ENCODE measurements around the gene KANSL1. TPM values are rescaled to one million over a fixed set of nuclear protein-coding genes. Genes with fewer than 3 reads are reported as not detected.
A peak's percentile ranks its signal among the peaks of the same experiment; 100 is the strongest.

KANSL1 gene
- total and polyA plus RNA-seq, 2 experiments from 2014 or later: 49.0 to 206 TPM

- H3K4me1 Mint-ChIP-seq: peaks cover 70% of the 10 kb centered on the region
- Histone ChIP-seq H3K27ac (ENCODE audit: low read depth) (0 out of 2 replicates have a peak overlapping the region, but pooled peaks have one; percentile 3), H4K20me1 (replicated peaks; ENCODE audit: insufficient read depth) (peaks cover 60% of the 10 kb centered on the region)
Measured at GRCh38 chr17:46117117-46117516, 76.1 kb downstream of the KANSL1 start.

GRCh38 chr17:46115699-46116098 lies 77.5 kb downstream of the KANSL1 start:
- Mint-ChIP-seq H3K27me3 (ENCODE audit: insufficient read depth, low read depth, poor library complexity) (peaks cover 2% of the 10 kb centered on the region), H3K27ac (no peak overlapping the region), H3K4me1 (peaks cover 65% of the 10 kb centered on the region), H3K36me3 (ENCODE audit: low read depth) (no peaks in the 10 kb centered on the region), H3K9me3 (no peaks in the 10 kb centered on the region), H3K4me3 (no peak overlapping the region)
- ATAC-seq (no peak), DNase-seq (ENCODE audit: low spot score) (no peak)
- H3K27me3 ChIP-seq (ENCODE audit: insufficient read depth): no peaks in the 10 kb centered on the region
- peaks cover 76% of the 10 kb centered on the region for H3K4me1 ChIP-seq (ENCODE audit: insufficient read depth)
- H3K4me2 ChIP-seq: no peak overlapping the region
- no peak overlapping the region for H3K27ac ChIP-seq (ENCODE audit: low read depth)
- H3K4me3 ChIP-seq: no peak overlapping the region
- H3K9me2 ChIP-seq (ENCODE audit: insufficient read depth): no peaks in the 10 kb centered on the region
- peaks cover 100% of the 10 kb centered on the region for H3K79me2 ChIP-seq (replicated peaks; ENCODE audit: insufficient read depth)
- H4K20me1 ChIP-seq (replicated peaks; ENCODE audit: insufficient read depth): peaks cover 51% of the 10 kb centered on the region
- H3K36me3 ChIP-seq (ENCODE audit: insufficient read depth): no peaks in the 10 kb centered on the region
- H3F3A ChIP-seq (replicated peaks; ENCODE audit: low read depth): no peaks in the 10 kb centered on the region
- no peak overlapping the region for H2AFZ ChIP-seq
- TF ChIP-seq POLR2AphosphoS5 (IDR thresholded peaks at IDR 0.05; ENCODE audit: low read depth) (no peak), NANOG (IDR thresholded peaks at IDR 0.05; ENCODE audit: borderline replicate concordance) (no peak), ZNF114 (CRISPR knock-in tag; IDR thresholded peaks at IDR 0.05) (no peak), ETS1 (IDR thresholded peaks at IDR 0.05) (no peak), ZNF331 (CRISPR knock-in tag; IDR thresholded peaks at IDR 0.05; ENCODE audit: low read depth) (no peak), EZH2 (IDR thresholded peaks at IDR 0.05; ENCODE audit: low read depth, unreplicated experiment) (no peak), REST (IDR thresholded peaks at IDR 0.05; ENCODE audit: unreplicated experiment) (no peak)

More at GRCh38 chr17:46117117-46117516, 76.1 kb downstream of the KANSL1 start:
- H3K27me3 Mint-ChIP-seq (ENCODE audit: insufficient read depth, low read depth, poor library complexity): peaks cover 2% of the 10 kb centered on the region
- no peak for TF ChIP-seq REST (IDR thresholded peaks at IDR 0.05; ENCODE audit: unreplicated experiment)
- TF ChIP-seq EZH2 (IDR thresholded peaks at IDR 0.05; ENCODE audit: low read depth, unreplicated experiment): no peak
- no peak for TF ChIP-seq STAT1 (IDR thresholded peaks at IDR 0.05; ENCODE audit: unreplicated experiment)
- no peak overlapping the region for H3K4me3 Mint-ChIP-seq
- H3K36me3 ChIP-seq (ENCODE audit: insufficient read depth): no peaks in the 10 kb centered on the region
- peaks cover 100% of the 10 kb centered on the region for H3K79me2 ChIP-seq (replicated peaks; ENCODE audit: insufficient read depth)
- H3K9me2 ChIP-seq (ENCODE audit: insufficient read depth): no peaks in the 10 kb centered on the region
- no peak overlapping the region for H3K4me3 ChIP-seq
- no peak overlapping the region; the same call in 1 of the 2 replicates for H3K27ac Mint-ChIP-seq
- H3K4me1 ChIP-seq (ENCODE audit: insufficient read depth): peaks cover 78% of the 10 kb centered on the region
- no peaks in the 10 kb centered on the region for H3K36me3 Mint-ChIP-seq (ENCODE audit: low read depth)
- no peak overlapping the region for H2AFZ ChIP-seq
- H3F3A ChIP-seq (replicated peaks; ENCODE audit: low read depth): no peaks in the 10 kb centered on the region
- DNase-seq (ENCODE audit: low spot score) (no peak), ATAC-seq (no peak)
- H3K9me3 Mint-ChIP-seq: no peaks in the 10 kb centered on the region
- H3K4me2 ChIP-seq: peak overlapping the region; percentile 21
- no peaks in the 10 kb centered on the region for H3K27me3 ChIP-seq (ENCODE audit: insufficient read depth)
